ENCODE data around the gene ABI2.

GRCh38 chr2:203383038-203383437 lies 54.8 kb downstream of the ABI2 start:
- TF ChIP-seq YY1 (IDR thresholded peaks at IDR 0.05) (no peak), CTCF (IDR thresholded peaks at IDR 0.05; ENCODE audit: low read depth, low read length, missing input control) (no peak), MAX (IDR thresholded peaks at IDR 0.05) (no peak)

Measured in liver (tissue), 2 donors.